ENCODE data around the gene CFAP97D1.

Gene CFAP97D1

GRCh38 chr17:43820759-43821158, 40.5 kb downstream of the CFAP97D1 start:
- Histone ChIP-seq H3K23ac (ENCODE audit: low read depth, low read length, poor library complexity) (peak overlapping the region; percentile 90), H3K79me1 (ENCODE audit: low read depth, low read length) (peaks cover 3% of the 10 kb centered on the region), H3K4ac (ENCODE audit: low read length) (peak overlapping the region; percentile 24), H3K18ac (ENCODE audit: low read length) (peak overlapping the region; percentile 49), H2BK12ac (ENCODE audit: low read length) (no peak overlapping the region), H3K14ac (ENCODE audit: low read length) (no peak overlapping the region), H4K8ac (ENCODE audit: low read depth, low read length) (no peak overlapping the region), H4K91ac (ENCODE audit: low read depth, low read length, poor library complexity) (no peak overlapping the region), H3K27me3 (ENCODE audit: control insufficient read depth in 3 of 3, insufficient read depth in 3 of 3, low read depth in 1 of 3, low read length in 3 of 3) (no peaks in the 10 kb centered on the region), H2BK120ac (ENCODE audit: low read depth, low read length) (no peak overlapping the region), H3K4me1 (ENCODE audit: control insufficient read depth in 2 of 2, insufficient read depth in 1 of 2, low read depth in 1 of 2, low read length in 2 of 2) (no peaks in the 10 kb centered on the region), H3K4me2 (ENCODE audit: insufficient read depth, low read length, poor library complexity, severe bottlenecking) (no peak overlapping the region), H3K4me3 (ENCODE audit: low read length in 2 of 2) (no peak overlapping the region), H2BK15ac (ENCODE audit: low read length) (no peak overlapping the region), H2AFZ (ENCODE audit: low read length) (no peak overlapping the region), H3K36me3 (replicated peaks in 1 of 2; ENCODE audit: control insufficient read depth in 2 of 2, insufficient read depth in 2 of 2, low read length in 2 of 2) (peaks cover 0 to 9% of the 10 kb centered on the region in 2 donors), H2BK5ac (ENCODE audit: low read length) (no peak overlapping the region), H2AK5ac (ENCODE audit: low read depth, low read length) (no peak overlapping the region), H3K9ac (ENCODE audit: low read depth, low read length, poor library complexity) (peak overlapping the region; percentile 55), H3K9me3 (replicated peaks in 1 of 2; ENCODE audit: control insufficient read depth in 2 of 2, insufficient read depth in 1 of 2, low read depth in 1 of 2, low read length in 2 of 2) (no peaks in the 10 kb centered on the region), H3K27ac (replicated peaks; ENCODE audit: low read length) (no peak overlapping the region)
- no peak for DNase-seq (ENCODE audit: low spot score)
- no CpG with 5 or more reads among the region's 14 CpGs for WGBS, 2 donors (ENCODE audit: extremely low coverage in 2 of 2, insufficient read length in 2 of 2, insufficient replicate concordance in 1 of 2)

GRCh38 chr17:43822570-43823190, 42.4 kb downstream of the CFAP97D1 start:
- Histone ChIP-seq H2BK15ac (ENCODE audit: low read length) (no peak overlapping the region), H2AK5ac (ENCODE audit: low read depth, low read length) (no peak overlapping the region), H4K91ac (ENCODE audit: low read depth, low read length, poor library complexity) (no peak overlapping the region), H2BK5ac (ENCODE audit: low read length) (no peak overlapping the region), H3K79me1 (ENCODE audit: low read depth, low read length) (peaks cover 3% of the 10 kb centered on the region), H3K4me2 (ENCODE audit: insufficient read depth, low read length, poor library complexity, severe bottlenecking) (no peak overlapping the region), H3K23ac (ENCODE audit: low read depth, low read length, poor library complexity) (no peak overlapping the region), H3K4me3 (ENCODE audit: low read length in 2 of 2) (no peak overlapping the region), H3K36me3 (replicated peaks in 1 of 2; ENCODE audit: control insufficient read depth in 2 of 2, insufficient read depth in 2 of 2, low read length in 2 of 2) (peaks cover 0 to 8% of the 10 kb centered on the region in 2 donors), H3K27me3 (ENCODE audit: control insufficient read depth in 3 of 3, insufficient read depth in 3 of 3, low read depth in 1 of 3, low read length in 3 of 3) (no peaks in the 10 kb centered on the region), H3K14ac (ENCODE audit: low read length) (no peak overlapping the region), H3K4ac (ENCODE audit: low read length) (no peak overlapping the region), H3K4me1 (ENCODE audit: control insufficient read depth in 2 of 2, insufficient read depth in 1 of 2, low read depth in 1 of 2, low read length in 2 of 2) (no peaks in the 10 kb centered on the region), H3K9me3 (replicated peaks in 1 of 2; ENCODE audit: control insufficient read depth in 2 of 2, insufficient read depth in 1 of 2, low read depth in 1 of 2, low read length in 2 of 2) (no peaks in the 10 kb centered on the region), H2BK120ac (ENCODE audit: low read depth, low read length) (no peak overlapping the region), H2AFZ (ENCODE audit: low read length) (no peak overlapping the region), H4K8ac (ENCODE audit: low read depth, low read length) (no peak overlapping the region), H2BK12ac (ENCODE audit: low read length) (no peak overlapping the region), H3K18ac (ENCODE audit: low read length) (no peak overlapping the region), H3K9ac (ENCODE audit: low read depth, low read length, poor library complexity) (no peak overlapping the region), H3K27ac (replicated peaks; ENCODE audit: low read length) (no peak overlapping the region)
- no CpG with 5 or more reads among the region's 5 CpGs for WGBS, 2 donors (ENCODE audit: extremely low coverage in 2 of 2, insufficient read length in 2 of 2, insufficient replicate concordance in 1 of 2)
- DNase-seq (ENCODE audit: low spot score), result no peak

- Histone ChIP-seq H3K14ac (ENCODE audit: low read length) (no peak overlapping the region), H3K36me3 (replicated peaks in 1 of 2; ENCODE audit: control insufficient read depth in 2 of 2, insufficient read depth in 2 of 2, low read length in 2 of 2) (peaks cover 0 to 8% of the 10 kb centered on the region in 2 donors), H3K9ac (ENCODE audit: low read depth, low read length, poor library complexity) (no peak overlapping the region), H3K27me3 (ENCODE audit: control insufficient read depth in 3 of 3, insufficient read depth in 3 of 3, low read depth in 1 of 3, low read length in 3 of 3) (no peaks in the 10 kb centered on the region), H2BK120ac (ENCODE audit: low read depth, low read length) (no peak overlapping the region), H4K91ac (ENCODE audit: low read depth, low read length, poor library complexity) (no peak overlapping the region), H2AK5ac (ENCODE audit: low read depth, low read length) (no peak overlapping the region), H3K9me3 (replicated peaks in 1 of 2; ENCODE audit: control insufficient read depth in 2 of 2, insufficient read depth in 1 of 2, low read depth in 1 of 2, low read length in 2 of 2) (no peaks in the 10 kb centered on the region), H3K4me2 (ENCODE audit: insufficient read depth, low read length, poor library complexity, severe bottlenecking) (no peak overlapping the region), H3K79me1 (ENCODE audit: low read depth, low read length) (peaks cover 3% of the 10 kb centered on the region), H3K4me3 (ENCODE audit: low read length in 2 of 2) (no peak overlapping the region), H3K27ac (replicated peaks; ENCODE audit: low read length) (no peak overlapping the region), H2BK12ac (ENCODE audit: low read length) (no peak overlapping the region), H3K4me1 (ENCODE audit: control insufficient read depth in 2 of 2, insufficient read depth in 1 of 2, low read depth in 1 of 2, low read length in 2 of 2) (no peaks in the 10 kb centered on the region), H4K8ac (ENCODE audit: low read depth, low read length) (no peak overlapping the region), H2AFZ (ENCODE audit: low read length) (no peak overlapping the region), H2BK5ac (ENCODE audit: low read length) (no peak overlapping the region), H3K23ac (ENCODE audit: low read depth, low read length, poor library complexity) (no peak overlapping the region), H2BK15ac (ENCODE audit: low read length) (no peak overlapping the region), H3K18ac (ENCODE audit: low read length) (no peak overlapping the region), H3K4ac (ENCODE audit: low read length) (no peak overlapping the region)
- no peak for DNase-seq (ENCODE audit: low spot score)
- WGBS, 2 donors (ENCODE audit: extremely low coverage in 2 of 2, insufficient read length in 2 of 2, insufficient replicate concordance in 1 of 2), result no CpG with 5 or more reads among the region's 10 CpGs
These were observed 43.3 kb downstream of the CFAP97D1 start for GRCh38 chr17:43823350-43824084.

- no peaks in the 10 kb centered on the region for H3K27me3 ChIP-seq (ENCODE audit: control insufficient read depth in 3 of 3, insufficient read depth in 3 of 3, low read depth in 1 of 3, low read length in 3 of 3)
- H2BK15ac ChIP-seq (ENCODE audit: low read length), result no peak overlapping the region
- no peak overlapping the region for H2BK120ac ChIP-seq (ENCODE audit: low read depth, low read length)
- no CpG with 5 or more reads among the region's 12 CpGs for WGBS, 2 donors (ENCODE audit: extremely low coverage in 2 of 2, insufficient read length in 2 of 2, insufficient replicate concordance in 1 of 2)
- H4K8ac ChIP-seq (ENCODE audit: low read depth, low read length), result no peak overlapping the region
- no peak overlapping the region for H2AK5ac ChIP-seq (ENCODE audit: low read depth, low read length)
- no peak overlapping the region for H2AFZ ChIP-seq (ENCODE audit: low read length)
- H2BK5ac ChIP-seq (ENCODE audit: low read length), result peak overlapping the region; percentile 9
- H3K9me3 ChIP-seq (replicated peaks in 1 of 2; ENCODE audit: control insufficient read depth in 2 of 2, insufficient read depth in 1 of 2, low read depth in 1 of 2, low read length in 2 of 2), result no peaks in the 10 kb centered on the region
- no peak overlapping the region for H3K9ac ChIP-seq (ENCODE audit: low read depth, low read length, poor library complexity)
- peaks cover 0 to 4% of the 10 kb centered on the region in 2 donors for H3K4me1 ChIP-seq (ENCODE audit: control insufficient read depth in 2 of 2, insufficient read depth in 1 of 2, low read depth in 1 of 2, low read length in 2 of 2)
- DNase-seq (ENCODE audit: low spot score), result no peak
- no peak overlapping the region for H2BK12ac ChIP-seq (ENCODE audit: low read length)
- H3K23ac ChIP-seq (ENCODE audit: low read depth, low read length, poor library complexity), result no peak overlapping the region
- H3K14ac ChIP-seq (ENCODE audit: low read length), result no peak overlapping the region
- no peak overlapping the region for H3K4me2 ChIP-seq (ENCODE audit: insufficient read depth, low read length, poor library complexity, severe bottlenecking)
- H4K91ac ChIP-seq (ENCODE audit: low read depth, low read length, poor library complexity), result no peak overlapping the region
- H3K18ac ChIP-seq (ENCODE audit: low read length), result no peak overlapping the region
- no peak overlapping the region for H3K27ac ChIP-seq (replicated peaks; ENCODE audit: low read length)
- peaks cover 0 to 13% of the 10 kb centered on the region in 2 donors for H3K36me3 ChIP-seq (replicated peaks in 1 of 2; ENCODE audit: control insufficient read depth in 2 of 2, insufficient read depth in 2 of 2, low read length in 2 of 2)
- H3K79me1 ChIP-seq (ENCODE audit: low read depth, low read length), result peaks cover 3% of the 10 kb centered on the region
- no peak overlapping the region for H3K4me3 ChIP-seq (ENCODE audit: low read length in 2 of 2)
- no peak overlapping the region for H3K4ac ChIP-seq (ENCODE audit: low read length)
These were observed 45.3 kb downstream of the CFAP97D1 start for GRCh38 chr17:43825567-43825966.
